HepG2 (cell line): ENCODE measurements around the gene ADGRV1. TPM values are rescaled to one million over a fixed set of nuclear protein-coding genes. Genes with fewer than 3 reads are reported as not detected.

Experiments used
- ATAC-seq: fragments of 200-7000 bp; cut with Tn5 transposase; 3 replicates; pipeline ENCODE4 v1.9.1; 2020; ENCODE audit warnings: mild to moderate bottlenecking, moderate library complexity
- BruUV-seq: library from RNA; stranded (reverse); fragments of 400-500 nt; replicated peaks from 2 replicates; lab custom pipeline; 2021; lab: Mats Ljungman, UMichigan
- CTCF ChIA-PET: fragments of 300-600 bp; formaldehyde crosslinking; extraction: SDS; loops from one replicate; lab custom pipeline; 2021; ENCODE audit warnings: low total read pairs, inconsistent platforms, low intra/inter-chr PET ratio; lab: Yijun Ruan, JAX
- POLR2A ChIA-PET: fragments of 350-600 bp; sonication (Branson Sonifier 250); formaldehyde crosslinking; loops from one replicate; lab custom pipeline; 2020; ENCODE audit warnings: antibody characterized with exemption, inconsistent platforms; lab: Yijun Ruan, JAX
- DNase-seq: peaks from one replicate; pipeline ENCODE4 v3.0.0-alpha.2; 2015; ENCODE audit warnings: low spot score
- FAIRE-seq: peaks from 3 replicates; lab custom pipeline; 2011; peaks lifted over from hg19 to GRCh38; lab: Jason Lieb, UNC
- H2AFZ ChIP-seq: one replicate; pipeline ENCODE4 v1.6.1; 2011; ENCODE audit warnings: low read length, inconsistent platforms
- H3K27ac ChIP-seq: fragments of 300-600 bp; 3 replicates; pipeline ENCODE4 v1.8.0; 2011; ENCODE audit warnings: mixed run types, mild to moderate bottlenecking, mixed read lengths, low read length, inconsistent platforms; ENCODE audit not compliant: insufficient read depth; ENCODE audit errors: extremely low read length
- H3K27me3 ChIP-seq, 2 experiments: fragments of 200-600 bp in 1 of 2; 2 replicates in 1 of 2; 3 replicates in 1 of 2; pipeline versions ENCODE4 v1.6.0 to v1.8.0; 2011; ENCODE audit warnings: low read length in 2 of 2, mild to moderate bottlenecking in 2 of 2, moderate library complexity in 2 of 2, inconsistent platforms in 1 of 2; ENCODE audit not compliant: insufficient read depth in 2 of 2, control insufficient read depth in 1 of 2
- H3K36me3 ChIP-seq, 2 experiments: fragments of 200-600 bp in 1 of 2; replicated peaks in 1 of 2; 2 replicates in 1 of 2; 3 replicates in 1 of 2; pipeline versions ENCODE4 v1.5.1 to v1.8.0; 2011; ENCODE audit warnings: low read length in 2 of 2, inconsistent platforms in 1 of 2; ENCODE audit not compliant: insufficient read depth in 2 of 2, control insufficient read depth in 1 of 2
- H3K4me1 ChIP-seq: 2 replicates; pipeline ENCODE4 v1.5.1; 2012; ENCODE audit warnings: low read length, inconsistent platforms; ENCODE audit not compliant: insufficient read depth
- H3K4me2 ChIP-seq: 2 replicates; pipeline ENCODE4 v1.6.0; 2011; ENCODE audit warnings: low read depth, low read length, inconsistent platforms
- H3K4me3 ChIP-seq, 3 experiments: fragments of 200-600 bp in 1 of 3; sonication (generic), shearing (Covaris generic) in 1 of 3; replicated peaks in 1 of 3; 2 replicates each; pipeline ENCODE4 v1.5.1; 2011 to 2016; ENCODE audit warnings: low read length in 3 of 3, inconsistent platforms in 2 of 3, low read depth in 2 of 3, mild to moderate bottlenecking in 2 of 3, control low read depth in 1 of 3, mixed read lengths in 1 of 3; ENCODE audit not compliant: insufficient read depth in 1 of 3
- H3K79me2 ChIP-seq: one replicate; pipeline ENCODE4 v1.6.1; 2011; ENCODE audit warnings: low read length, inconsistent platforms; ENCODE audit not compliant: insufficient read depth
- H3K9ac ChIP-seq: 2 replicates; pipeline ENCODE4 v1.6.0; 2011; ENCODE audit warnings: mild to moderate bottlenecking, low read depth, low read length, inconsistent platforms; ENCODE audit not compliant: insufficient read depth
- H3K9me3 ChIP-seq: 2 replicates; pipeline ENCODE4 v1.5.1; 2012; ENCODE audit warnings: mild to moderate bottlenecking, low read length
- H4K20me1 ChIP-seq: 2 replicates; pipeline ENCODE4 v1.6.0; 2011; ENCODE audit warnings: inconsistent platforms, mild to moderate bottlenecking, low read length, moderate library complexity; ENCODE audit not compliant: insufficient read depth
- FOXP1 ChIP-seq, 2 experiments: fragments of 450-650 bp in 1 of 2; IDR thresholded peaks; 2 replicates each; pipeline ENCODE4 v1.6.1; 2017 to 2018; ENCODE audit warnings: antibody characterized with exemption in 1 of 2
- MLLT10 ChIP-seq: sonication (generic); formaldehyde crosslinking; IDR thresholded peaks from 2 replicates; pipeline ENCODE4 v1.4.0; 2020; ENCODE audit warnings: missing genetic modification reagents
- YY1 ChIP-seq: IDR thresholded peaks from 2 replicates; pipeline ENCODE4 v1.6.1; 2011; ENCODE audit warnings: low read length, low read depth, moderate library complexity, mild to moderate bottlenecking; ENCODE audit not compliant: insufficient read depth, insufficient replicate concordance
- ZNF224 ChIP-seq: sonication (generic); formaldehyde crosslinking; IDR thresholded peaks from 2 replicates; pipeline ENCODE4 v1.5.0; 2020; ENCODE audit warnings: mild to moderate bottlenecking, missing genetic modification reagents
- ZNF503 ChIP-seq: sonication (generic); formaldehyde crosslinking; IDR thresholded peaks from 2 replicates; pipeline ENCODE4 v1.4.0; 2020; ENCODE audit warnings: missing genetic modification reagents
- ZNF598 ChIP-seq: sonication (generic); formaldehyde crosslinking; IDR thresholded peaks from 2 replicates; pipeline ENCODE4 v1.5.1; 2020; ENCODE audit warnings: mild to moderate bottlenecking, missing genetic modification reagents, borderline replicate concordance
- ZNF781 ChIP-seq: sonication (generic); formaldehyde crosslinking; IDR thresholded peaks from 2 replicates; pipeline ENCODE4 v1.5.1; 2020; ENCODE audit warnings: borderline replicate concordance, mild to moderate bottlenecking, missing genetic modification reagents; ENCODE audit errors: not compliant biosample characterization
- in situ Hi-C: cut with HindIII; loops from 2 replicates; pipeline ENCODE4 v1.10.0; 2017; ENCODE audit warnings: low pct_unique_long_range_greater_than_20kb; ENCODE audit not compliant: extremely low pct_ligation_motif_present
- intact Hi-C: fragments of 100-400 bp; cut with micrococcal nuclease; formaldehyde crosslinking; loops from one replicate; pipeline ENCODE4 v1.10.0; 2022; ENCODE audit not compliant: unreplicated experiment
- polyA plus RNA-seq, 8 experiments: library from polyadenylated mRNA; depleted of rRNA in 3 of 8; stranded (reverse) in 7 of 8; unstranded in 1 of 8; fragments of >200 nt; fragmentation: Illumina TruSeq in 4 of 8; extraction: Trizol in 4 of 8; gene quantifications; 2 replicates each; pipeline versions ENCODE4 v1.2.1 to v1.2.3, GENCODE V29; 2011 to 2016; ENCODE audit warnings: low read depth in 4 of 8, missing spikeins in 1 of 8, mixed read lengths in 1 of 8; ENCODE audit not compliant: insufficient read depth in 1 of 8
- total RNA-seq, 5 experiments: library from RNA; depleted of rRNA; stranded (reverse); fragments of >200 nt; fragmentation: Illumina TruSeq; extraction: Trizol; gene quantifications; 2 replicates each; pipeline ENCODE4 v1.2.3, GENCODE V29; 2016; ENCODE audit warnings: low read depth in 1 of 5

Gene ADGRV1
- total and polyA plus RNA-seq, 2 of the 13 experiments (the other 11 are each of a cell fraction or from before 2014, with no cell fraction given), result 1.7 to 3.9 TPM

GRCh38 chr5:90888511-90889324 lies 330.1 kb downstream of the ADGRV1 start (continued):
- TF ChIP-seq ZNF503 (CRISPR knock-in tag), result no peak
- TF ChIP-seq FOXP1 (IDR thresholded peaks at IDR 0.05), result peak; percentile 37; the same call in 1 of the 2 replicates
- TF ChIP-seq FOXP1 (CRISPR knock-in tag; IDR thresholded peaks at IDR 0.05), result peak; percentile 75
- no peak for TF ChIP-seq MLLT10 (CRISPR knock-in tag)
- TF ChIP-seq ZNF224, result no peak

GRCh38 chr5:90889325-90889600 lies 330.7 kb downstream of the ADGRV1 start:
- Histone ChIP-seq H3K9ac (no peak overlapping the region), H2AFZ (no peak overlapping the region), H3K4me3 (no peak overlapping the region), H3K27ac (peak overlapping the region; percentile 29), H4K20me1 (no peaks in the 10 kb centered on the region), H3K4me1 (peaks cover 30% of the 10 kb centered on the region), H3K27me3 (no peaks in the 10 kb centered on the region)
- BruUV-seq, result no TSS peak
- FAIRE-seq (no peak), ATAC-seq (no peak), DNase-seq (no peak)
- in situ Hi-C loops, result no loop called here
- POLR2A ChIA-PET, result interaction anchor here (1.7 kb wide), 1 partner anchor 494 kb away, joined by 5 read pairs; the partner anchor contains the start of gene ARRDC3
- no peak for TF ChIP-seq YY1
- TF ChIP-seq ZNF598 (CRISPR knock-in tag), result no peak
- no peak for TF ChIP-seq ZNF781
- TF ChIP-seq, all 625 proteins: peak for 0
- CTCF ChIA-PET, result no interaction called here
- H3K9me3 ChIP-seq, result no peaks in the 10 kb centered on the region
- no peaks in the 10 kb centered on the region for H3K79me2 ChIP-seq
- no peak overlapping the region for H3K4me2 ChIP-seq
- H3K36me3 ChIP-seq, result no peaks in the 10 kb centered on the region
- intact Hi-C loops, result no loop called here
